ENCODE results near the gene KCNJ16.

KCNJ16 gene

DNA sequence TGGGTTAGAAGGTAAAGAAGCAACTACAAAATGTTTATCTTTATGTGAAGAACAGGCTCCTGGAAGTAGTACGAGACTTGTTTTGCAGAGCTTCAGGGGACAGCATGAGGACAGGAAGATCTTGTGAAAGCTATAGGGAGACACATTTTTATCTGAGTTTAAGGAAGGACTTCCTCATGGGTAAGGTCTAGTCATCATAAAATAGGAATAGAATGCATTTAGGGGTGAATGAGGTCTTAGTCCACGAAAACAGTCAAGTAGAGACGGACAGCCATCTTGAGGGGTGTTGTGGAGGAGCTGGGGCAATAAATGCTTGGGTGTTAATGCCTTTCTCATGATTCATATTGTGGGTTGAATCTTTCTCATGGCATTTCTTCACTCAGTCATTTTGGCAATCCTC is 24.3 kb downstream of the KCNJ16 start:
- Histone ChIP-seq H3K27ac (replicated peaks; ENCODE audit: low read length) (no peak overlapping the region), H2BK12ac (ENCODE audit: low read length) (no peak overlapping the region), H2AK5ac (ENCODE audit: low read depth, low read length) (no peak overlapping the region), H3K4me3 (ENCODE audit: low read length in 2 of 2) (no peak overlapping the region), H2BK5ac (ENCODE audit: low read length) (no peak overlapping the region), H3K27me3 (ENCODE audit: control insufficient read depth in 3 of 3, insufficient read depth in 3 of 3, low read depth in 1 of 3, low read length in 3 of 3) (no peaks in the 10 kb centered on the region), H2BK120ac (ENCODE audit: low read depth, low read length) (no peak overlapping the region), H4K91ac (ENCODE audit: low read depth, low read length, poor library complexity) (no peak overlapping the region), H3K9ac (ENCODE audit: low read depth, low read length, poor library complexity) (no peak overlapping the region), H3K9me3 (replicated peaks in 1 of 2; ENCODE audit: control insufficient read depth in 2 of 2, insufficient read depth in 1 of 2, low read depth in 1 of 2, low read length in 2 of 2) (peaks cover 0 to 3% of the 10 kb centered on the region in 2 donors), H3K18ac (ENCODE audit: low read length) (no peak overlapping the region), H3K14ac (ENCODE audit: low read length) (no peak overlapping the region), H3K4ac (ENCODE audit: low read length) (no peak overlapping the region), H4K8ac (ENCODE audit: low read depth, low read length) (no peak overlapping the region), H2AFZ (ENCODE audit: low read length) (no peak overlapping the region), H3K4me2 (ENCODE audit: insufficient read depth, low read length, poor library complexity, severe bottlenecking) (no peak overlapping the region), H3K79me1 (ENCODE audit: low read depth, low read length) (no peaks in the 10 kb centered on the region), H3K36me3 (replicated peaks in 1 of 2; ENCODE audit: control insufficient read depth in 2 of 2, insufficient read depth in 2 of 2, low read length in 2 of 2) (no peaks in the 10 kb centered on the region), H3K23ac (ENCODE audit: low read depth, low read length, poor library complexity) (no peak overlapping the region), H2BK15ac (ENCODE audit: low read length) (no peak overlapping the region), H3K4me1 (ENCODE audit: control insufficient read depth in 2 of 2, insufficient read depth in 1 of 2, low read depth in 1 of 2, low read length in 2 of 2) (peaks cover 0 to 10% of the 10 kb centered on the region in 2 donors)
- no CpG with 5 or more reads among the region's 3 CpGs for WGBS, 2 donors (ENCODE audit: extremely low coverage in 2 of 2, insufficient read length in 2 of 2, insufficient replicate concordance in 1 of 2)
- no peak for DNase-seq (ENCODE audit: low spot score)

DNA sequence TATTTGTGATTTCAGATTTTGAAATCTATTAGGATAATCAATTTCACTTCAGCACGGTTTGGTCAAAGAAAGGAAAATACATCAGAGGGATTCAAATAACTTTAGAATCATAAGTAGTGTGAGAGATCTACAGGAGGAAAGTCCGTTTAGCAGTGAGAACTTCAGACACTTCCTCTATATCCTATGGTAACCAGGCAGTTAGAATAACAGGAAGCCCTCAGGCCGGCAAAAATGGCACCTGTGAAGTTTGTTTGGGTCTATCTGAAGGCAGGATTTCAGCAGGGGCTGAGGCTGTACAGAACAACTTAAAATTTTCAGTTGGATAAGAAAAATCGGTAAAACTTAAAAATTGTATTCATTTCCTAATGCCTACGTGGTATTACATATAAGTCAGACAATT is 24.9 kb downstream of the KCNJ16 start:
- no peak overlapping the region for H2BK120ac ChIP-seq (ENCODE audit: low read depth, low read length)
- H2BK15ac ChIP-seq (ENCODE audit: low read length) = no peak overlapping the region
- DNase-seq (ENCODE audit: low spot score) = no peak
- no peaks in the 10 kb centered on the region for H3K79me1 ChIP-seq (ENCODE audit: low read depth, low read length)
- H3K4ac ChIP-seq (ENCODE audit: low read length) = no peak overlapping the region
- H2AK5ac ChIP-seq (ENCODE audit: low read depth, low read length) = no peak overlapping the region
- H3K4me3 ChIP-seq (ENCODE audit: low read length in 2 of 2) = no peak overlapping the region
- no peak overlapping the region for H4K8ac ChIP-seq (ENCODE audit: low read depth, low read length)
- no CpG with 5 or more reads among the region's 5 CpGs for WGBS, 2 donors (ENCODE audit: extremely low coverage in 2 of 2, insufficient read length in 2 of 2, insufficient replicate concordance in 1 of 2)
- H2BK5ac ChIP-seq (ENCODE audit: low read length) = no peak overlapping the region
- H3K27me3 ChIP-seq (ENCODE audit: control insufficient read depth in 3 of 3, insufficient read depth in 3 of 3, low read depth in 1 of 3, low read length in 3 of 3) = no peaks in the 10 kb centered on the region
- peaks cover 0 to 3% of the 10 kb centered on the region in 2 donors for H3K9me3 ChIP-seq (replicated peaks in 1 of 2; ENCODE audit: control insufficient read depth in 2 of 2, insufficient read depth in 1 of 2, low read depth in 1 of 2, low read length in 2 of 2)
- H3K36me3 ChIP-seq (replicated peaks in 1 of 2; ENCODE audit: control insufficient read depth in 2 of 2, insufficient read depth in 2 of 2, low read length in 2 of 2) = no peaks in the 10 kb centered on the region
- H3K4me2 ChIP-seq (ENCODE audit: insufficient read depth, low read length, poor library complexity, severe bottlenecking) = no peak overlapping the region
- H2AFZ ChIP-seq (ENCODE audit: low read length) = no peak overlapping the region
- no peak overlapping the region for H3K27ac ChIP-seq (replicated peaks; ENCODE audit: low read length)
- no peak overlapping the region for H2BK12ac ChIP-seq (ENCODE audit: low read length)
- no peak overlapping the region for H4K91ac ChIP-seq (ENCODE audit: low read depth, low read length, poor library complexity)
- no peak overlapping the region for H3K18ac ChIP-seq (ENCODE audit: low read length)
- no peak overlapping the region for H3K9ac ChIP-seq (ENCODE audit: low read depth, low read length, poor library complexity)
- H3K14ac ChIP-seq (ENCODE audit: low read length) = no peak overlapping the region
- H3K4me1 ChIP-seq (ENCODE audit: control insufficient read depth in 2 of 2, insufficient read depth in 1 of 2, low read depth in 1 of 2, low read length in 2 of 2) = peaks cover 0 to 11% of the 10 kb centered on the region in 2 donors
- H3K23ac ChIP-seq (ENCODE audit: low read depth, low read length, poor library complexity) = no peak overlapping the region

DNA sequence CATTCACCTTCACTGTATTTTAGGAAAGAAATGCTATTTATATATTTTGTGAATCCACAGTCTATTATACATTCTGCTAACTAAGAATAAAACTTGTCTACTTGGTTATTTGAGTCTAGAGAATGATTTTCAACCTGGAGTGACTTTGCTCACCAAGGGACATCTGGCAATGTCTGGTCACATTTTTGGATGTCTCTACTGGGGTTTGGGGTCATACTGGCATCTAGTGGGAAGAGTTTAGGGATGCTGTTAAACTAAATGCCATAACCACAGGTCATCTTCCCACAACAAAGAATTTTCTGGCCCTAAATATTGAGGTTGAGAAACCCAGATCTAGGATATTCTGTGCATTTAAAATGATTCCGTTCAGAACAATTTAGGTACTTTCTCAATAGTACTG is 26.0 kb downstream of the KCNJ16 start:
- Histone ChIP-seq H4K91ac (ENCODE audit: low read depth, low read length, poor library complexity) (no peak overlapping the region), H3K79me1 (ENCODE audit: low read depth, low read length) (no peaks in the 10 kb centered on the region), H2BK5ac (ENCODE audit: low read length) (no peak overlapping the region), H3K14ac (ENCODE audit: low read length) (no peak overlapping the region), H2AFZ (ENCODE audit: low read length) (no peak overlapping the region), H3K18ac (ENCODE audit: low read length) (no peak overlapping the region), H3K27me3 (ENCODE audit: control insufficient read depth in 3 of 3, insufficient read depth in 3 of 3, low read depth in 1 of 3, low read length in 3 of 3) (no peaks in the 10 kb centered on the region), H3K4me2 (ENCODE audit: insufficient read depth, low read length, poor library complexity, severe bottlenecking) (no peak overlapping the region), H2BK120ac (ENCODE audit: low read depth, low read length) (no peak overlapping the region), H3K23ac (ENCODE audit: low read depth, low read length, poor library complexity) (no peak overlapping the region), H4K8ac (ENCODE audit: low read depth, low read length) (no peak overlapping the region), H3K4me3 (ENCODE audit: low read length in 2 of 2) (no peak overlapping the region), H3K4me1 (ENCODE audit: control insufficient read depth in 2 of 2, insufficient read depth in 1 of 2, low read depth in 1 of 2, low read length in 2 of 2) (peaks cover 0 to 11% of the 10 kb centered on the region in 2 donors), H2BK15ac (ENCODE audit: low read length) (no peak overlapping the region), H3K27ac (replicated peaks; ENCODE audit: low read length) (no peak overlapping the region), H3K9ac (ENCODE audit: low read depth, low read length, poor library complexity) (no peak overlapping the region), H3K9me3 (replicated peaks in 1 of 2; ENCODE audit: control insufficient read depth in 2 of 2, insufficient read depth in 1 of 2, low read depth in 1 of 2, low read length in 2 of 2) (peaks cover 0 to 3% of the 10 kb centered on the region in 2 donors), H3K36me3 (replicated peaks in 1 of 2; ENCODE audit: control insufficient read depth in 2 of 2, insufficient read depth in 2 of 2, low read length in 2 of 2) (no peaks in the 10 kb centered on the region), H3K4ac (ENCODE audit: low read length) (no peak overlapping the region), H2BK12ac (ENCODE audit: low read length) (no peak overlapping the region), H2AK5ac (ENCODE audit: low read depth, low read length) (no peak overlapping the region)
- DNase-seq (ENCODE audit: low spot score) = no peak
- no CpG with 5 or more reads among the region's 1 CpG for WGBS, 2 donors (ENCODE audit: extremely low coverage in 2 of 2, insufficient read length in 2 of 2, insufficient replicate concordance in 1 of 2)

DNA sequence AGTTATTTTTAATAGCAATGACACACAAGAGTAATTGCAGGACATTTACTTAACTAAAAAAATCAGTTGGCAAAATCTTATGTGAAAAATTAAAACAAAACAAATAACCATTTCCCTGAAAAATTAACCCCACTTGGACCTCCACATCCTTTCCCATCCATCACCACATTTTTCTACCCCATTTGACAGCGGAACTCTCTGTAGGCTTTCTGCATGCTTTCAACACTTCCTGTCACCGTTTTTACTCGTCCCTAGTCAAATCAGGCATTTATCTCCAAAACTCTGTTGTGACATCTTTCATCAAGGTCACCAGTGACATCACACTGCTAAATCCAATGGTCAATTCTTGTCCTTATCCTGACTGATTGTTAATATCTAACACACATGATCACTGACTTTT is 27.5 kb downstream of the KCNJ16 start:
- Histone ChIP-seq H2BK5ac (ENCODE audit: low read length) (no peak overlapping the region), H3K9ac (ENCODE audit: low read depth, low read length, poor library complexity) (no peak overlapping the region), H3K79me1 (ENCODE audit: low read depth, low read length) (no peaks in the 10 kb centered on the region), H4K8ac (ENCODE audit: low read depth, low read length) (no peak overlapping the region), H3K4ac (ENCODE audit: low read length) (no peak overlapping the region), H4K91ac (ENCODE audit: low read depth, low read length, poor library complexity) (no peak overlapping the region), H3K23ac (ENCODE audit: low read depth, low read length, poor library complexity) (no peak overlapping the region), H3K36me3 (replicated peaks in 1 of 2; ENCODE audit: control insufficient read depth in 2 of 2, insufficient read depth in 2 of 2, low read length in 2 of 2) (no peaks in the 10 kb centered on the region), H3K27ac (replicated peaks; ENCODE audit: low read length) (no peak overlapping the region), H3K27me3 (ENCODE audit: control insufficient read depth in 3 of 3, insufficient read depth in 3 of 3, low read depth in 1 of 3, low read length in 3 of 3) (no peaks in the 10 kb centered on the region), H2BK12ac (ENCODE audit: low read length) (no peak overlapping the region), H3K4me2 (ENCODE audit: insufficient read depth, low read length, poor library complexity, severe bottlenecking) (no peak overlapping the region), H2AFZ (ENCODE audit: low read length) (no peak overlapping the region), H3K18ac (ENCODE audit: low read length) (no peak overlapping the region), H3K14ac (ENCODE audit: low read length) (no peak overlapping the region), H3K4me1 (ENCODE audit: control insufficient read depth in 2 of 2, insufficient read depth in 1 of 2, low read depth in 1 of 2, low read length in 2 of 2) (peaks cover 0 to 10% of the 10 kb centered on the region in 2 donors), H2AK5ac (ENCODE audit: low read depth, low read length) (no peak overlapping the region), H2BK15ac (ENCODE audit: low read length) (no peak overlapping the region), H2BK120ac (ENCODE audit: low read depth, low read length) (no peak overlapping the region), H3K4me3 (ENCODE audit: low read length in 2 of 2) (no peak overlapping the region), H3K9me3 (replicated peaks in 1 of 2; ENCODE audit: control insufficient read depth in 2 of 2, insufficient read depth in 1 of 2, low read depth in 1 of 2, low read length in 2 of 2) (no peaks in the 10 kb centered on the region)
- WGBS, 2 donors (ENCODE audit: extremely low coverage in 2 of 2, insufficient read length in 2 of 2, insufficient replicate concordance in 1 of 2) = no CpG with 5 or more reads among the region's 3 CpGs
- no peak for DNase-seq (ENCODE audit: low spot score)
